Left ventricle myocardium inferior (tissue), 1 donor: ENCODE results near the gene GSX2. TPM values are rescaled to one million over a fixed set of nuclear protein-coding genes. Genes with fewer than 3 reads are reported as not detected.

Experiments used
- DNase-seq: peaks from one replicate; pipeline ENCODE4 v3.0.0-alpha.2; 2020
- H3K27ac ChIP-seq: fragments of 200-600 bp; replicated peaks from 2 replicates; pipeline ENCODE4 v1.8.0; 2021
- H3K27me3 ChIP-seq: fragments of 200-600 bp; 2 replicates; pipeline ENCODE4 v1.8.0; 2021; ENCODE audit warnings: low read depth
- H3K36me3 ChIP-seq: fragments of 200-600 bp; 2 replicates; pipeline ENCODE4 v1.8.0; 2021
- H3K4me1 ChIP-seq: fragments of 200-600 bp; 2 replicates; pipeline ENCODE4 v1.8.0; 2021
- H3K4me3 ChIP-seq: fragments of 200-600 bp; 2 replicates; pipeline ENCODE4 v1.8.0; 2021; ENCODE audit warnings: mild to moderate bottlenecking, moderate library complexity
- H3K9me3 ChIP-seq: fragments of 200-600 bp; replicated peaks from 2 replicates; pipeline ENCODE4 v1.8.0; 2021
- intact Hi-C: fragments of 100-400 bp; cut with micrococcal nuclease; formaldehyde crosslinking; loops from one replicate; pipeline ENCODE4 v1.11.0; 2022
- total RNA-seq: library from RNA; stranded (reverse); fragmentation: NEBNext Ultra II Directional; extraction: Animal tissue kit (Norgen Biotek cat#: 25700); gene quantifications from one replicate; pipeline ENCODE4 v1.2.1, GENCODE V29; 2021
- TF ChIP-seq, protein P1 (sequence below): fragments of 200-600 bp; IDR thresholded peaks from 2 replicates; pipeline ENCODE4 v1.8.0; 2021; ENCODE audit warnings: antibody characterized with exemption, mild to moderate bottlenecking, borderline replicate concordance
- donor health status: DM: no; HTN: yes; CAD: no; lungs with severe emphysema.

Gene GSX2
- total RNA-seq, 1 donor from 2014 or later = not detected

DNA sequence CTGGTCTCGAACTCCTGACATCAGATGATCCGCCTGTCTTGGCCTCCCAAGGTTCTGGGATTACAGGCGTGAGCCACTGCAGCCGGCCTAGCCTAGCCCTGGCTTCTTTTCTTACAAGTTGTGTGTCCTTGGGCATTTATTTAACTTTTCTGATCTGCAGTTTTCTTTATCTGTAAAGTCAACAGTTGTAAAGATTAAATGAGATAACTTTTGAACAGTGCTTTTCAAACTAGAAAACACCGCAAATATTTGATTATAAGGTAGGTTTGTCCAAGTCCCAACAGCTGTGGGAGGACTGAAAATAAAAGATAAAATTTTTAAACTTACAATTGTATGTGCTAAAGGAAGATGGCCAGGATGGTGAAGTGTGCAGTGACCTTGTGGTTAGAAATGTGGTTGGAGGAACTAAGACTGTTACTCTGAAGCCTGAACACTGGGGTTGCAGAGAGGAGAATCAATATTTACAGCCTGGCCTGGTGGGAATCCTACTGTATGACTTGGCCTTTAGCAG lies 44.8 kb downstream of the GSX2 start:
- Histone ChIP-seq H3K9me3 (no peaks in the 10 kb centered on the region), H3K27me3 (peaks cover 14% of the 10 kb centered on the region), H3K4me1 (peaks cover 3% of the 10 kb centered on the region), H3K27ac (no peak overlapping the region), H3K36me3 (no peaks in the 10 kb centered on the region), H3K4me3 (no peak overlapping the region)
- DNase-seq = no peak
- intact Hi-C loops = no loop called here
- TF ChIP-seq, protein P1, sequence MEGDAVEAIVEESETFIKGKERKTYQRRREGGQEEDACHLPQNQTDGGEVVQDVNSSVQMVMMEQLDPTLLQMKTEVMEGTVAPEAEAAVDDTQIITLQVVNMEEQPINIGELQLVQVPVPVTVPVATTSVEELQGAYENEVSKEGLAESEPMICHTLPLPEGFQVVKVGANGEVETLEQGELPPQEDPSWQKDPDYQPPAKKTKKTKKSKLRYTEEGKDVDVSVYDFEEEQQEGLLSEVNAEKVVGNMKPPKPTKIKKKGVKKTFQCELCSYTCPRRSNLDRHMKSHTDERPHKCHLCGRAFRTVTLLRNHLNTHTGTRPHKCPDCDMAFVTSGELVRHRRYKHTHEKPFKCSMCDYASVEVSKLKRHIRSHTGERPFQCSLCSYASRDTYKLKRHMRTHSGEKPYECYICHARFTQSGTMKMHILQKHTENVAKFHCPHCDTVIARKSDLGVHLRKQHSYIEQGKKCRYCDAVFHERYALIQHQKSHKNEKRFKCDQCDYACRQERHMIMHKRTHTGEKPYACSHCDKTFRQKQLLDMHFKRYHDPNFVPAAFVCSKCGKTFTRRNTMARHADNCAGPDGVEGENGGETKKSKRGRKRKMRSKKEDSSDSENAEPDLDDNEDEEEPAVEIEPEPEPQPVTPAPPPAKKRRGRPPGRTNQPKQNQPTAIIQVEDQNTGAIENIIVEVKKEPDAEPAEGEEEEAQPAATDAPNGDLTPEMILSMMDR = no peak

DNA sequence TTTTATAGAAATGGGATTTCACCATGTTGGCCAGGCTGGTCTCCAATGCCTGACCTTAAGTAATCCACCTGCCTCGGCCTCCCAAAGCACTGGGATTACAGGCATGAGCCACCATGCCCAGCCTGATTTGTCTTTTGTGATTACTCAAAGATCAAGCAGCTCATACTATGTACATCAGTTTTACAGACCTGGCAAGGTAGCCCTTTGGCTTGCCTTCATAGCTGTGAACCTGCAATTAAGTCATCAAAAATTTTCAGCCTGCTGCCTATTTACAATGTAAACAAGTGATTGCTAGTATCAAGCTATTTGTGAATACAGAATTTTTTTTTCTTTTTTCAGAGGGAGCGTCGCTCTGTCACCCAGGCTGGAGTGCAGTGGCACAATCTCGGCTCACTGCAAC lies 46.2 kb downstream of the GSX2 start:
- intact Hi-C loops = no loop called here
- H3K36me3 ChIP-seq = no peaks in the 10 kb centered on the region
- H3K4me1 ChIP-seq = no peaks in the 10 kb centered on the region
- no peaks in the 10 kb centered on the region for H3K9me3 ChIP-seq
- H3K27ac ChIP-seq = no peak overlapping the region
- H3K27me3 ChIP-seq = peaks cover 25% of the 10 kb centered on the region
- DNase-seq = no peak
- H3K4me3 ChIP-seq = no peak overlapping the region
- TF ChIP-seq, protein P1 = no peak

DNA sequence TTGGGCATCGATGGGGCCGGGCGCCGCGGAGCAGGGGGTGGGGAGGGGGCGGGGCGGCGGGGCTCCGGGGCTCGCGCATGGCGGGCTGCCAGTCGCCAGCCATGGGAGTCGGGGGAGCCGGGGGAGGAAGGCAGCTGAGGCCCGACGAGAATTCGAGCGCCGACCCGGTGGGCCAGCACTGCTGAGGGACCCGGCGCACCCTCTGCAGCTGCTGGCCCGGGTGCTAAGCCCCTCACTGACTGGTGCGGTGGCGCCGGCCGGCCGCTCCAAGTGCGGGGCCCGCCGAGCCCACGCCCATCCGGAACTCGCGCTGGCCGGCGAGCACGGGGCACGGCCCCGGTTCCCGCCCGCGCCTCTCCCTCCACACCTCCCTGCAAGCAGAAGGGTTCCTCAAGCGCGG lies 49.4 kb downstream of the GSX2 start:
- no peaks in the 10 kb centered on the region for H3K4me1 ChIP-seq
- H3K9me3 ChIP-seq = no peaks in the 10 kb centered on the region
- TF ChIP-seq, protein P1 = no peak
- no peak overlapping the region for H3K27ac ChIP-seq
- H3K27me3 ChIP-seq = peaks cover 41% of the 10 kb centered on the region
- no peak for DNase-seq
- H3K36me3 ChIP-seq = no peaks in the 10 kb centered on the region
- no peak overlapping the region for H3K4me3 ChIP-seq
- intact Hi-C loops = no loop called here

Other genes with a start within 250 kb of the GSX2 start
- gene CHIC2, start 35.6 kb upstream of the GSX2 start, total RNA-seq = 9.1 TPM
- gene PDGFRA, start 129.1 kb downstream of the GSX2 start, total RNA-seq = 24.8 TPM